Stomach (tissue), 4 donors: Measurements from ENCODE around the gene ASH1L.

Source experiments
- EP300 ChIP-seq: sonication (generic); formaldehyde crosslinking; IDR thresholded peaks from one replicate; pipeline ENCODE4 v1.6.1; 2017; ENCODE audit warnings: antibody characterized with exemption
- TF ChIP-seq, protein P1 (sequence below), 7 experiments: fragments of 450-650 bp in 4 of 7; fragments of 200-600 bp in 3 of 7; sonication (generic) in 3 of 7; IDR thresholded peaks; one replicate each; pipeline ENCODE4 v1.5.1; 2016 to 2019; ENCODE audit warnings: antibody characterized with exemption in 7 of 7, control low read depth in 2 of 7, mild to moderate bottlenecking in 1 of 7

DNA sequence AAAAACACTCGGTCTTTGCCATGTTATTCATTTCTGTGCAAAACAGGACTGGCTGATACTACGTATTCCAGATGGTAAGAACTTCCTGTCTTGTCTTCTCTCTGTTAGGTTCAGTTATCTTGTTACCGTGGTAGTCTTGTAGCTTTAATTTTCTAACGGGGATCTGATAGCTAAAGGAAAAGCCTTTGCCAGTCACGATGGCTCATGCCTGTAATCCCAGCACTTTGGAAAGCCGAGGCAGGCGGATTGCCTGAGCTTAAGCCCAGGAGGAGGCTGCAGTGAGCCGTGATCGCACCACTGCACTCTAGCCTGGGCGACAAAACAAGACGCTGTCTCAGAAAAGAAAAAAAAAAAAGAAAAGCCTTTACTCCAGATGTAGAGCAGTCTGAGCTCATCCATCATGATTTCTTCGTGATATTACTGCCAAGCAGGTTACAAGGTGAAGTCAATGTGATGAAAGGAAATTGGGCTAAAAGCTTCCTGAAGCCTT is 36.3 kb upstream of the ASH1L start:
- TF ChIP-seq, protein P1, sequence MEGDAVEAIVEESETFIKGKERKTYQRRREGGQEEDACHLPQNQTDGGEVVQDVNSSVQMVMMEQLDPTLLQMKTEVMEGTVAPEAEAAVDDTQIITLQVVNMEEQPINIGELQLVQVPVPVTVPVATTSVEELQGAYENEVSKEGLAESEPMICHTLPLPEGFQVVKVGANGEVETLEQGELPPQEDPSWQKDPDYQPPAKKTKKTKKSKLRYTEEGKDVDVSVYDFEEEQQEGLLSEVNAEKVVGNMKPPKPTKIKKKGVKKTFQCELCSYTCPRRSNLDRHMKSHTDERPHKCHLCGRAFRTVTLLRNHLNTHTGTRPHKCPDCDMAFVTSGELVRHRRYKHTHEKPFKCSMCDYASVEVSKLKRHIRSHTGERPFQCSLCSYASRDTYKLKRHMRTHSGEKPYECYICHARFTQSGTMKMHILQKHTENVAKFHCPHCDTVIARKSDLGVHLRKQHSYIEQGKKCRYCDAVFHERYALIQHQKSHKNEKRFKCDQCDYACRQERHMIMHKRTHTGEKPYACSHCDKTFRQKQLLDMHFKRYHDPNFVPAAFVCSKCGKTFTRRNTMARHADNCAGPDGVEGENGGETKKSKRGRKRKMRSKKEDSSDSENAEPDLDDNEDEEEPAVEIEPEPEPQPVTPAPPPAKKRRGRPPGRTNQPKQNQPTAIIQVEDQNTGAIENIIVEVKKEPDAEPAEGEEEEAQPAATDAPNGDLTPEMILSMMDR (IDR thresholded peaks at IDR 0.05), result no peak
- TF ChIP-seq EP300, result no peak
